Left colon (tissue), 2 donors: ENCODE measurements around the gene HSF2BP. TPM values are rescaled to one million over a fixed set of nuclear protein-coding genes. Genes with fewer than 3 reads are reported as not detected.
"Not testable (repeated sequence)": the region's sequence is repeated elsewhere in the genome, so short reads cannot be mapped to it uniquely, and the experiment has no call there.

Source experiments
- ATAC-seq: fragments of 200-7000 bp; cut with Tn5 transposase; one replicate; pipeline ENCODE4 v1.9.1; 2020; ENCODE audit warnings: mild to moderate bottlenecking, moderate library complexity
- DNase-seq, 2 donors: peaks; one replicate each; pipeline ENCODE4 v3.0.0-alpha.2; 2020
- intact Hi-C, 2 donors: fragments of 100-400 bp; cut with DNase I in 1 of 2; cut with micrococcal nuclease in 1 of 2; formaldehyde crosslinking; loops; one replicate each; pipeline versions ENCODE4 v1.11.2 to v1.14.0; 2022; cut with DNase I, micrococcal nuclease
- total RNA-seq, 2 donors: library from RNA; stranded (reverse); fragmentation: NEBNext Ultra II Directional; extraction: Animal tissue kit (Norgen Biotek cat#: 25700); gene quantifications; one replicate each; pipeline ENCODE4 v1.2.1, GENCODE V29; 2021
- donor health status: DM: no; HTN: no; CAD: no.
- donor health status: DM: yes; HTN: yes; CAD: no.

HSF2BP gene
- total RNA-seq, 2 donors from 2014 or later, result 0.42 to 0.49 TPM

GRCh38 chr21:43605320-43606215 lies 53.7 kb downstream of the HSF2BP start:
- intact Hi-C loops, result no loop called here
- peak; percentile 49 for ATAC-seq
- no peak for DNase-seq

- intact Hi-C loops, result no loop called here
- no peak for ATAC-seq
- no peak for DNase-seq
These were observed 54.6 kb downstream of the HSF2BP start for GRCh38 chr21:43604505-43605204.

GRCh38 chr21:43603641-43604504 lies 55.4 kb downstream of the HSF2BP start:
- intact Hi-C loops, result no loop called here
- ATAC-seq (no peak), DNase-seq (no peak)

GRCh38 chr21:43603233-43603626 lies 56.1 kb downstream of the HSF2BP start:
- ATAC-seq, result no peak
- intact Hi-C loops, result no loop called here

GRCh38 chr21:43602266-43603232 lies 56.7 kb downstream of the HSF2BP start:
- ATAC-seq, result no peak
- DNase-seq, result no peak
- intact Hi-C loops, result no loop called here

More at GRCh38 chr21:43603233-43603626, 56.1 kb downstream of the HSF2BP start:
- DNase-seq, result no peak

- intact Hi-C loops, result no loop called here
- no peak for ATAC-seq
These were observed 58.5 kb downstream of the HSF2BP start for GRCh38 chr21:43600642-43601402.

GRCh38 chr21:43599728-43600127 lies 59.6 kb downstream of the HSF2BP start:
- no peak for DNase-seq
- ATAC-seq, result no peak
- intact Hi-C loops, result no loop called here

More at GRCh38 chr21:43600642-43601402, 58.5 kb downstream of the HSF2BP start:
- DNase-seq, result no peak

- ATAC-seq, result no peak
- no peak for DNase-seq
- intact Hi-C loops, result no loop called here
These were observed 60.7 kb downstream of the HSF2BP start for GRCh38 chr21:43598416-43599120.

GRCh38 chr21:43597540-43598250 lies 61.6 kb downstream of the HSF2BP start:
- ATAC-seq (no peak), DNase-seq (no peak)

GRCh38 chr21:43597052-43597451 lies 62.2 kb downstream of the HSF2BP start:
- intact Hi-C loops, result no loop called here
- DNase-seq, result no peak
- no peak for ATAC-seq

More at GRCh38 chr21:43597540-43598250, 61.6 kb downstream of the HSF2BP start:
- intact Hi-C loops, result no loop called here

GRCh38 chr21:43596616-43597015 lies 62.7 kb downstream of the HSF2BP start:
- no peak for ATAC-seq
- intact Hi-C loops, result no loop called here
- no peak for DNase-seq

- DNase-seq, ATAC-seq, intact Hi-C loops: not testable (repeated sequence)
These were observed 63.5 kb downstream of the HSF2BP start for GRCh38 chr21:43595769-43596168.

GRCh38 chr21:43593078-43593477 lies 66.2 kb downstream of the HSF2BP start:
- ATAC-seq (no peak), DNase-seq (no peak)
- intact Hi-C loops, result no loop called here

GRCh38 chr21:43591571-43591970 lies 67.7 kb downstream of the HSF2BP start:
- DNase-seq (no peak), ATAC-seq (no peak)
- intact Hi-C loops, result no loop called here

- no peak for DNase-seq
- ATAC-seq, result peak; percentile 40
- intact Hi-C loops, result no loop called here
These were observed 69.1 kb downstream of the HSF2BP start for GRCh38 chr21:43590194-43590593.

GRCh38 chr21:43588957-43589356 lies 70.3 kb downstream of the HSF2BP start:
- intact Hi-C loops, result no loop called here
- ATAC-seq (peak; percentile 95), DNase-seq (no peak)
